ENCODE data around the gene ARHGEF2.

Gene ARHGEF2

DNA sequence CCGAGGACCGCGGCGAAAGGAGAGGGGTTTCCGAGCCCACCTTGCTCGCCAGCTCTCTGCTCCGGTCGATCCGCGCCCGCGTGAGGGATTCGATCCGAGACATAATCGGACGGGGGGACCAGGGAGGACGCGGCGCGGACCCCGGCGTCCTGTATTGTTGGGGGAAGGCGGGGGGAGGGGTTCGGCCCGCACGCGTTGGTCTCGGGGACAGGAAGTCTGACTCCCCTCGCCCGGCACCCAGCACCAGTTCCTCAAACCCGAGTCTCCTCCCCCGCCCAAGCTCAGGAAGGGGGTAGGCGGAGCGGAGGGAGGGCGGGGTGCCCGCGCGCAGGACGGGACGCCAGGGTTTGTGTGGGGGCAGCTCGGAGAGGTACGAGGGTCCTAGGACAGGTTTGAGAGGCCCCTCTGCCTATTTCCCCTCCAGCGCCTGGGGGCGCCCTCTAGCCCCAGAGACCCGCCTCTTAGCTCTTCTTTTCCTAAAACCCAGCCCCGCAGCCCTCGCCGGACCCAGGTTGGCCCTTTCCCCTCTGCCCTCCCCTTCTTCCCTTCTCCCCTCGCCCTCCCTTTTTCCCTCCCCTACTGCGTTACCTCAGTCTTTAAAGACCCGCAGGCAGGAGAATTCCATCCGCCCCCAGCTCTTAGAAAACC, at the start of gene ARHGEF2:
Gene ARHGEF2 (minus strand): TSS at position 223 of the 648 bp plus-strand sequence. CDS start 120 bp downstream, at position 103.
- DNase-seq: no peak

DNA sequence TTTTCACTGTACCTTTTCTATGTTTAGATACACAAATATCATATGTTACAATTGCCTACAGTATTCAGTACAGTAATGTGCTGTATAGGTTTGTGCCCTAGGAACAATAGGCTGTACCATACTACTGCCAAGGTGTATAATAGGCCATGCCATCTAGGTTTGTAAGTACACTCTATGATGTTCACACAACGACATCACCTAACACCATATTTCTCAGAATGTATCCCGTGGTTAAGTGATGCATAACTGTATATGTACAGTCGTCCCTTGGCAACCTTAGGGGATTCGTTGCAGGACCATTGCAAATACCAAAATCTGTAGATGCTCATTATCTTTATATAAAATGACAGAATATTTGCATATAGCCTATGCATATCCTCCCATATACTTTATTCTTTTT, 48.2 kb upstream of the ARHGEF2 start:
- DNase-seq: no peak

DNA sequence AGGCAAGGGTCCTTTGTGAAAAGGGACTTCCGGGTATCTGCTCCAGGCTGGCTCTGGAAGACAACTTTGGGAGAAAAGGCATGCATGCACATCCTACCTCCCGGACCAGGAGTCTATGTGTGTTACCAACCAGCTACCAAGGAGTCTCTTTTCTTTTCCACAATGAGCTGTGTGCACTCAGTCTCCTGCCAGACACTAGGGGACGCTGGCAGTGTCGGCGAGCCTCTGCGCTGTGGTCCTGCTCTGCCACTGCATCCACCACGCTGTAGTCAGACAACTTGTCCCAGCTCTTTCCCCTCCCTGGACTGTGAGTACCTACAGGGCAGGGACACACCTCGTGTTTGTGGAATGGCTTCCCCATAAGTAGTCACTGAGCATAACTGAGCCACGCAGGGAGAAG, 47.5 kb upstream of the ARHGEF2 start:
- no peak for DNase-seq

DNA sequence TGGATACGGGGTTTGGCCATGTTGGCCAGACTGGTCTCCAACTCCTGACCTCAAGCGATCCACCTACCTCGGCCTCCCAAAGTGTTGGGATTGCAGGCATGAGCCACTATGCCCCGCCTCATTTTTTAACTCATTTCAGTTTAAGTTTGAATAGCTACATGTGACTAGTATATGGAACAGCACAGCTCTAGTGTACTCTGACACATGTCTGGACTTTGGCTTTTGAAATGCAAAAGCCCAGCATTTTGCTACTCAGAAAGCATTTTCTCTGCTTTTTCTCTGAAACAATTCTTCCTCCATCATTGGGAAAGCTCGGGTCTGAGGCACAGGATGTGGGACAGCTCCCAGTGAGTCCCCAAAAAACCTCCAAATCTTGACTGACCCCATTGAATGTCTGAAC, 46.5 kb upstream of the ARHGEF2 start:
- no peak for DNase-seq

DNA sequence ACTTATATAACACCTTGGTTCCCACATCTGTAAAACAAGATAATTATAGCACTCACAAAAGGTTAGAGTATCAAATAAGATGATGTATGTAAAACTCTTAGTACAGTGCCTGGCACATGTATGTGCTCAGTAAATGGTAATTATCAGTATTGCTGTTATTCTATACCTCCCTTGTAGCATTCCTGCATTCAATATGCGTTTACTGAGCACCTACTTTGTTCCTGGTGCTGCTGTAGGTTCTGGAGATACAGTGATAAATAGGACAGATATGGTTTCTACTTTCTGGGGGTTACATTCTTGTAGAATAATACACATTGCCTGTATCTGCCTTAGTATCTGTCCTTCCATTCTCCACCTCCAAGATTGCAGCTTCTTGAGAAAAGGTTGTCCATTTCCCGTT, 43.6 kb upstream of the ARHGEF2 start:
- DNase-seq: no peak

DNA sequence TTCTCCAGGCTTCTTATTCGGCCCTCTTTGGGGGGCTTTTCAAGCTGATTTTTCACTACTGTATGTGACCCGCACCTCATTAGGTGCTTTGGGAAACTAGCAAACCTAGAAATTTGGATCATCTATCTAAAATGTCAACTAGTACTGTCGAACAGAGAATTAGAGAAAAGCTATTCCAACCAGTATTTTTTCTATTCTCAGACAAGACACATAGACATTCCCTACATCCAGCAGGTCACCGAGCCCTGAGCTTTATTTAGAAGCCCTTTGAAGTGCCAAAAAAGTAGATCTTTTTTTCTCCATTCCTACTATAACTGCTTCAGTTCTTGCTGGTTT, 42.7 kb upstream of the ARHGEF2 start:
- DNase-seq: no peak

DNA sequence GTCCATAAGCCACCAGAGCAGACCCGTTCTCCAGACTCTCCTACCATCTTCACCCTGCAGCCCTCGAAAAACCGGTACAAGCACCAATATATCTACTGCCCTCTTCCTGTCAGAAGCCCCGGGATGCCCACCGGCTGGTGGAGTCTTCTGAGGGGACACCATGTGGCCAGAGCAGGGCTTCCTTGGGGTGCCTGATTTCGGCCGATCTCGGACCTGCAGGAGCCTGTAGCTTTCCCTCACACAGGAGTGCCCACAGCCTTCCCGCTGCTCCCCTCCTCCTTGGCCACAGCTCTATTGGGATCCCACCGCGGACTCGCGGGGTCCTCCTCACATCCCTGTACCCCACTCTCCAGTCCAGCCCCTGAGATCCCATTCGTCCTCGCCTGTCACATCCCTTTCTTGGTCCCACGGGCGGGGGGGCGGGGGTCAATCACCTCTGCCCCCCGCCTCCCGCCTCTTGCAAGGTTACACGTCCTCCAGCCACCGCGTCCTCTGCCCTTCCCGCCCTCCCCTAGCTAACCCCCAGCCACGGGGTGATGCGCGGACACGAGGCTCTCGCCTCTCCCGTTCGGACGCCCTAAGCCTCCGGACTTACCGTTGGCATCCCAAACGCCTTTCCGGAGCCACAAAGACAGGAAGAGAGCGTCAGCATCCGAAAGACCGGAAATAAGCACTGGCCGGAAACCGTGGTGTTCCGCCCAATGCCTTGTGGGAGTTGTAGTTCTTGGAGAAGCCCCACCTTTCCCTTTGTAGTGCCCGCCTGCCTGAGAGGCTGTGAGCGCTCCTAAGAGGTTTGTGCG, 42.1 kb upstream of the ARHGEF2 start, which contains the start of gene SSR2:
Gene SSR2 (minus strand): TSS at position 659 of the 800 bp plus-strand sequence. CDS start 784 bp downstream, outside the sequence.
- DNase-seq: peak; percentile 48

DNA sequence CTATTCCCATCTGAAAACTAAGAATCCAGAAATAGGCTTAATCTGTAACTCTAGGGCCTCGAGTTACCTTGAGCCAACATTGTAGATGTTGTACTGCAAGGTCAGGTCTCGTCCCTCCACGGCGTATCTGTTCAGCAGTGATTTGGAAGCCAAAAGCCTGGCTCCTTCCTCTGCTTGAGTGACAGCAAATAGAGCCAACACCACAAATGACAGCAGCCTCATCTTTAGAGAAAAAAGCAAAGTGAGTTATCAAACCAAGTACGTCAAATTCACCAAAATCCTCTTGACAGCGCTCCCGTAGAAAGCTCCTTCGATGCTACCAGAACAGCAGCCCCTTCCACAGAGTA, 41.6 kb upstream of the ARHGEF2 start:
- no peak for DNase-seq

DNA sequence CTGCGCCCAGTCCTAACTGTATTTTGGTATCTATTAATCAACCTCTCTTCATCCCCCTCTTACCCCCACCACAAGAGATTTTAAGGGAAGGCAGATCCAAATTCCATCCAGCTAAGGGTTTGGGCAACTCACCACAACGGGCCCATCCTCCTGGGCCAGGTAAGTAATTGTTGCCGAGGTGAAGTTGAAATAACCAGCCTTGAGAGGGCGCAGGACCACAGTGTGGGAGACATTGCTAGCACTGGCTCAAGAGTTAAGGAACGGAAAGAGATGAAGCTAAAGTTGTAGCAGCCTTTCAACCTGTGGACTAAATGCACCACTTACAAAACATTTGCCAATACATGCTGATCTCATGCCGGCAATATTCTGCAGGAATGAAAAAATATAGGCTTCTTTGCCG, 36.5 kb upstream of the ARHGEF2 start:
- no peak for DNase-seq

DNA sequence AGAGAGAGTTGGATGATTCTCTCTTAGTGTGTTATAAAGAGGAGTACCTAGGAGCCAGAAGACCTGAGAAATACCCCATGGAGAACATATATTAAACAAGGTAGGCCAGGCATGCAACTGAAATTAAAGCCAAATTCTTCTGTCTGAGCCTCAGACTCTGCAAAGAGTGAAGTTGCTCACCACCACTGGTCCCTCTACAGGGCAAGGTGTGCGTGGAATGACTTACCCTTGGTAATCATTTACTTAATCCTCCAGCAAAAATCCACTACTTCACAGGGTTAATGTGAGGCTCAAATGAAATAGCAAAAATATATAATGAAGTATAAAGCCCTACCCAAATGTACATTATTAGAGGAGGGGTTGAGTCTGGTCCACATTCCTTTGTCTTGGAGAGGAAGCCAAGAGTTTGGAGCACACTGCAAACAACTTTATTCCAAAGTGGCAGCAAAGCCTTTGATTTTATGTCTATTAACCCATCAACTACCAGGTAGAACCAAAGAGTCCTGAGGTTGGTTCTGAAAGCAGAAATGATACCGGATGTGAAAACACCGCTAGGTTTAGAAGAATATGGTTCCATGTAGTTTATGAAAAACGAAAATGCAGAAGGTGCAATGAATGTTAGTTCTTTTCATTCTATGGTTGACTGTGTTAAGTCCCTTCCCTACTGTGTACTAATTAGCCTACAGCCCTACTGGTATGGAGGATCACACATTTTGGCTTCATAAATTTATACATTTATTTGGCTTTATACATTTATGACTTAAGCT, 33.9 kb upstream of the ARHGEF2 start:
- DNase-seq: no peak

DNA sequence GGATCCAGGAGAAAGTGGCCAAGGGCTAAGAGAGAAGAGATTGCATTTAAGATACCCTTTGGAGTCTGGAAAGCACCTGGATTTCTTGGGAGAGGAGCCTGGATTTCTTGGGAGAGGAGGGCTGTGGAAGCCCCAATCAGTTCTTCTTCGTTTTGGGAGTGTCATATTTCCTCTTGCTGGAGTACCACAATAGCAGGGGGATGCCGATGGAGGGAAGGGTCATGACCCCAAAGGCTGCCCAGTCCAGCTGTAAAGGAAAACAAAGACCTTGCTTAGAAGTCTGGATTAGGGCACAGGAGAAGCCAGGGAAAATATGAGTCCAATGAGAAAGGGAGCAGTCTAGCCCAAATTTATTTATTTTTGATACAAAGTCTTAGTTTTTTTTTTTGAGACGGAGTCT, 31.1 kb upstream of the ARHGEF2 start:
- no peak for DNase-seq

DNA sequence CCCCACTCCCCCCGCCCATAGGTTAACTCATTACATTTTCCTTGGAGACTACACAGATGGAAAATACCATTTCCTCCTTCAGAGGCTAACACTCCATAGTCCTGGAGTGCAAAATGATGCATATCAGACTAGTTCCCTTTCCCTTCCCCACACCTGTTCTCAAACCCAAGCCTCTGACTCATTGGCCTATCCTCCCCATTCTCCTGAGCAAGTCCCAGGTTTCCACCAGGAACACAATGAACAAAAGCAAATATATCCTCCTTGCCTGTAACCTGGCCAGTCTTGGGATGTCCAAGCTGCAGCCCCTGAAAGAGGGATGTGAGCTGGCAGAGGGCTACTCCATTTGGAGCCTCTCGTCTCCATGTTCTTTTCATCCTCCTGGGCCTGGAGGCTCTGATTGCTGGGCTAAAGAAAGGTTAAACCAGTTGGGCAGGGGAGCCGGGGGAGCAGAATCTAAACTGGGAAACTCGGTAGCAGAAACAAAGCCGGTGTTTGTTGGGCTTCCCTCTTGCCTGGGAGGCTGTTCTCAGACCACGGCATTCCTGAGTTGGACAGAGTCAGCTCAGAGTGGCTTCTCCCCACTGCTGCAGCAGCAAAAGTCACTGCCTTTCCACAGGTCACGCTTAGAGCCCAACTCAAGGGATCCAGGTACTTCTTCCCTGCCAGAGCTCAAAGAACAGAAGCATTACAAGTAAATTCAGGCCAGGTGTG, 28.5 kb upstream of the ARHGEF2 start:
- no peak for DNase-seq

DNA sequence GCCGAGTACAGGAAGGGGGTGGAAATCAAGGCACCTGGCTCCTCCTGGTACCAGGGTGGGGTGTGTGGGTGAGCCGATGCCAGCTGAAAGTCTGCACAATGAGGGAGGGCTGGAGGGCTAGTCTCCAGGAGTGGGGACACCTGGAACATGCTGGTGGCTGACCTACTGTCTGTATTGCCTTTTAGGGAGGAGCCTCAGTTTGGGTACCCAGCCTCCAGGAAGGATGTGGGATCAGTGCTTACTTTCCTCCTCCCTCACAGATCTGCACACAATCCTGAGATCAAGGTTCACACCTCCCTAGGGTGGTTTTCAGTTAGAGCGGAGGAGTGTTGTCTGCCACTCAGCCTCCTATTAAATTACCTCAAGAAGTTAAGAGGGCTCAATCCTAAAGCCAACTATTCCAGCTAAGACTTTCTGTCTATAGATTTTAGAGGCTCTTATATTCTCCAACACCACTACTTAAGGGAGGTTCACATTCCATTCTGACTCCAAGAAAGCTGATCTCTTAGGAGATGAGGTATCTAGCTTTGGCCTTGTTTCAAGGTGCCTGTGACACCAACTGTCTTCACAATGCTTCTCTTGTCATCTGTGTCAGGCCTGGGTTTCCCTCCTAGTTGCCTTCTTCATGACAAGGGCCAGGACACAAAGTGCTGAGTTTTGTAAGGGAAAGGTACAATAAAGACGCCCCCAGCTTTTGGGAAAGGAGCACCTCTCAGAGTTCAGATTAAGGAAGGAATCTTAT, 26.7 kb upstream of the ARHGEF2 start:
- DNase-seq: no peak

DNA sequence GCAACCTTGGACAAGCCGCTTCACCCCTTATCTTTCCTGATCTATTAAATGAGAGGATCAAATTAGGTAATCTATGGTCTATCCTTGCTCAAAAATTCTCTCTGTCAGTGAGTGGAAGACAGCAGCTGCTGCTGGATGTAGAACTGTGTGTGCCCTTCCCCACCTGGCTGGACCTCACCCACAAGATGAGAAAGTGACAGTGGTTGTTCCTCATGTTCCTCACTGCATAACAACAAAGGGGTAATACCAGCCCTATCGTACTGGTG, 25.5 kb upstream of the ARHGEF2 start:
- DNase-seq: no peak

DNA sequence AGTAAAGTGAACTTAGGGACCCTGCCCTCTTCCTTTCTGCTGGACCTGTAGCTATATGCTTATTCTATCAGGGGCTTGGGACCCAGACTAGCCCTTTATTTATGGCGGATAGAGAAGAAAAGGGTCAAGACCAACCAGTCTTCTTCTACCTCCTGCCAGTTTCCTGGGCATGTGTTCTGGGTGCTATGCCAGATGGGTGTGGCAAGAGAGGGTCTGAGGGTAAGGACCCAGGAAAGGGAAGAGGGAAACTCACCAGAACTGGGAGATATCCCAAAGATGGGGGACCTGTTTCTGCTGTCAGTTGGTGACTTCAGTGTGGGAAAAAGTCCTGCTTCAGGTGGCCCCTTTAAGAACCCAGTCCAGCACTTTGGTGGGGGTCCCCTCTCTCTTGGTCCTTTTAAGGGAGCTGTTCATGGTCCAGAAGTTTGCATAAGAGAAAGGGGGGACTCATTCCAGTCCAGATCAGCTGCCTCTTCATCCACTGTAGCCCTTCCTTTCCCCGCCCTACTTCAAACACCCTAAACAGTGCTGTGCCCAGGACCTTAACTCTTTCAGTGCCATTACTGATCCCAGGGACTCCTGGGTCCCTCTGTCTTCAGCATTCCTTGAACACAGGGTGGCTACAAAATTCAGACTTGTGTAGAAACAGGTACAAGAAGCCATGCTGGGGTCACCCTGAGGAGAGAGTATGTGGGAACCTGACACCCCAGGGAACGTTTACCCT, 24.0 kb upstream of the ARHGEF2 start:
- no peak for DNase-seq

DNA sequence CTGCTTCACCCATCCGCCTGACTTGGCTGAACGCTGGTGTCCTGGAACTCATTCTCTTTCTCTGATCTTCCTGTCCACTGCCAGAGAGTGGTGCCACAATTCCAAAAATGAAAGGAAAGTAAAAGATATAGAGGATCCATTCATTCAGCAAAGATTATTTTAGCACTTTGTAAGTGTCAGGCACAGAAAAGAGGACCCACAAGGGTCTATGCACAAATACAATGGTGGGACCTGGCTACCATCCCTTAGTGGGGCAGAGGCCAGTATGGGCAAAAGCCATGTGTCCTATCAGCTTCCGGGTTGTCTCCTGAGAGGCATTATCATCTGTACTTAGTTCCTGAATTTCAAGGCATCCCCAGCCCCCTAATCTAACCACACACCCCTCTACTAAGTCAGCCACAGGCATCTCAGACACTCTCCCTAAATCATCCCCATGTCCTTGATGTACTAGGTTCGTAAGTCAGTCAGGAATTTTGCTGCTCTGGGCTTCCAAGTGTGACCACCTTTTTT, 23.4 kb upstream of the ARHGEF2 start:
- DNase-seq: no peak

DNA sequence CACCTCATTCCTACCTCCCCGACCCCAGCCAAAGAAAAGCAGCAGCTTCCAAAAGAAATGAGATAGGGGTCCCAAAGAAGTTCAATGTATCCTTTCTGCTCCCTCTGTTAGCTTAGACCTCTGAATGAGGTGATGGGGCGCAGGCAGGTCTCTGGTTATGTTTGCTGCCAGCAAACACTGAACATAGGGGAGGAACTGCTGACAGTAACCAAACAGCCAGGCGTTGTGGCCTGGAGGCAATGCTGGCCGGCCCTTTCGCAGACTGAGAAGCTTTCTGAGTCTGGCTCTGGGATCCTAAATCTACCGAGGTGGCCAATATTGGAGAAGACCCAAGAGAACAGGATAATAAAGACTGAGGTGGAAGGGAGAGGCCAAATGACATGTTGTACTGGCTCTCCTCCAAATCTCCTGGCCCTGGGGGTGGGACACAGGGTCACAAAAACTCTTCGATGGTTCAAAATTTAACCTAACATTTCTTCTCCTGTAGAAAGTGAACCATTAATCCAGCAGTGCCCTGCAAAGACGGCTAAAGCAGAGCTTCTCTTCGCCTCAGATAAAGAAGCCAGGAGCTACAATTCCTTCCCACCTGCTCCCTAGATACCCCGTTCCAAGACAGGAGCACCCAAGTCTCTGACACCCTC, 22.8 kb upstream of the ARHGEF2 start:
- no peak for DNase-seq

DNA sequence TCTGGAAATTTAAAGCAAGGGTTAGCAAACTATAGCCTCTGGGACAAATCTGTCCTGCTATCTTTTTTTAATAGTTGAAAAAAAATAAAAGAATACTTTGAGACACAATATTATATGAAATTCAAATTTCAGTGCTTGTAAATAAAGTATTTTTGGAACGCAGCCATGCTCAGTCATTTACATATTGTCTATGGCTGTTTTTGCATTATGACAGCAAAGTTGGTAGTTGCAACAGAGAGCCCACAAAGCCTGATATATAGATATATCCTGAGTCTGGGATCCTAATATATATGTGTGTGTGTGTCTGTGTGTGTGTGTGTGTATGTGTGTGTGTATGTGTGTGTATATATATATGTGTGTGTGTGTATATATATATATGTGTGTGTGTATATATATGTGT, 21.6 kb upstream of the ARHGEF2 start:
- no peak for DNase-seq

DNA sequence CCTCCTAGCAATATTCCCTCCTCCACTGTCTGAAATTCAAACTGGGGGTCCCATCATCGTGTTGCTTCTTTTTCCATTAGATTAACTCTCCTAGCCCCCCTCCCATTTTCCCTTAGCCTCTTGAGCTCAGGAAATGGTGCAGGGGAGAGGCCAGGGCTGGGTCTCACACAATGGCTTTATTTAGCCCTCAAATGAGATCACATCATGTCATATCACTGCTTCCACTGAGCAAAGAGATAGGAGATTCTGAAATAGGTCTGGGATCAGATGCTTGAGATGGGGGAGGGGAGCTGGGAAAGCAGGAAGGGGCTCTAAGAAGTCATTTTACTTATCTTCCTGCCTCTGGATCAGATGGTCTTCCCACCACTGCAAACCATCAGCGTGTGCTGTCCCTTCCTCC, 17.8 kb upstream of the ARHGEF2 start:
- DNase-seq: no peak

DNA sequence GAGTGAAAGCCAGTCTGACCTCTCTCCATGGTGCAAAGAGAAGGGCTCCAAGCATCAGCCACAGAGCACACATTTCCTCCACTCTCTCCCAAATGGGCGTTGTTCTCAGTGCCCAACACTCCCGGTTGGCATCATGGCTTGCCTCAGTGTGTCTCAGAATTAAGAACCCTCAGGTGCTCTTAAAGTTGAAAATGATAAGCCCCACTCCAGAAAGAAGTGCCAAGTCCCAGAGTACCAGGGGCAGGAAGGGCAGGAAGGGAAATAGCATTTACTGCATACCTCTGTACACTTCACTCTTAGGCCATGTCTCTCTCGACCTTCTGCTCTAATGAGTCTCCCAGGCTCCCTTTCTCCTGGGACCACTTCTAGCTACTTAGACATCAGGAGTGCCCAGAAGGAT, 15.2 kb upstream of the ARHGEF2 start:
- no peak for DNase-seq

DNA sequence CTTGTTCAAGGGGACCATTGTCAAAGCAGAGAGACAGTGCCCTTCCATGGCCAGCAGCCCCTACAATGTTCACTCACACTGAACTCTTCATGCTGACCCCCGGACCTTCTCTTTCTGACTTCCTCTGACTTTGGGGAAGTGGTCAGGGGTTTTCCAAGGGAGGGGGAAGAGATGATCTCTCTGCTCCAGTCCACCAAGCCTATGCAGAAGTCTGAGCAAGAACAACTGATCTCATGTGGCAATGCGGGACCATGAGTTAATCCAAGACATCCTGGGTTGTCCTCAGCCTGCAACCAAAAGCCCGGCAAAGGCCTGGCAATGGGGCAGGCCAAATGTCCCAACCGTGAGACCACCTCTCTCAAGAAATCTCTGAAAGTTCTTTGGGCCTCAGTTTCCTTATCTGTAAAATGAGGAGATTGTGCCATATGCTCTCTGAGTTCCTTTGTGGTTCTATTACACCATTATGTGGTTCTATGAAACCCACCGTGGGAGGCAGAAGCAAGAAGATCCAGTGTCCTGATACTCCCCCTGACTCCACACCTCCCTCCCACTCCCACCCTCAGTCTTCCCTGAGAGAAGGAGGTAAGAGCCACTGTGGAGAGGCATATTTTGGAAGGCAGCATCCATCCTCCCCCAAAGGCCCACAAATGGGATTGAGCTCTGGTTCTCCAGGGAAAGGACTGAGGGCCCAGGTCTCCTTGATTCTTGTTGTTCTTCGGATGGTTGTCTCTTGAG, 11.8 kb upstream of the ARHGEF2 start:
- no peak for DNase-seq

Measured in NCI-H1417 treated with DMSO at 0.1 percent for 48 hours (cell line).